Panc1 (cell line): ENCODE data around the gene CAP1.

Source experiments
- CTCF ChIP-seq: fragments of 450-650 bp; IDR thresholded peaks from 2 replicates; pipeline ENCODE4 v1.5.1; 2017; ENCODE audit warnings: mild to moderate bottlenecking
- POLR2AphosphoS5 ChIP-seq: IDR thresholded peaks from 2 replicates; pipeline ENCODE4 v1.6.1; 2012; ENCODE audit warnings: mild to moderate bottlenecking, low read depth, low read length, moderate library complexity

GRCh38 chr1:40034869-40035268 is 5.7 kb upstream of the CAP1 start:
- TF ChIP-seq POLR2AphosphoS5 (no peak), CTCF (no peak)
